Measurements from ENCODE around the gene GBE1.

Gene GBE1

GRCh38 chr3:81695302-81695701 is 66.1 kb downstream of the GBE1 start:
- no peak for DNase-seq

- no peak for DNase-seq
These were observed 66.8 kb downstream of the GBE1 start for GRCh38 chr3:81694662-81695061.

GRCh38 chr3:81692766-81693165 is 68.7 kb downstream of the GBE1 start:
- no peak for DNase-seq

- no peak for DNase-seq
These were observed 71.8 kb downstream of the GBE1 start for GRCh38 chr3:81689617-81690016.

GRCh38 chr3:81684751-81685395 is 76.6 kb downstream of the GBE1 start:
- no peak for DNase-seq

GRCh38 chr3:81676706-81677456 is 84.6 kb downstream of the GBE1 start:
- DNase-seq, result no peak

GRCh38 chr3:81674690-81675089 is 86.8 kb downstream of the GBE1 start:
- DNase-seq, result no peak

- no peak for DNase-seq
These were observed 93.2 kb downstream of the GBE1 start for GRCh38 chr3:81668283-81668682.

GRCh38 chr3:81666502-81667121 is 94.8 kb downstream of the GBE1 start:
- no peak for DNase-seq

GRCh38 chr3:81663114-81663513 is 98.3 kb downstream of the GBE1 start:
- DNase-seq, result no peak

GRCh38 chr3:81660036-81660435 is 101.4 kb downstream of the GBE1 start:
- no peak for DNase-seq

- no peak for DNase-seq
These were observed 103.0 kb downstream of the GBE1 start for GRCh38 chr3:81658322-81658997.

- DNase-seq, result no peak
These were observed 110.3 kb downstream of the GBE1 start for GRCh38 chr3:81651139-81651538.

GRCh38 chr3:81650187-81650586 is 111.3 kb downstream of the GBE1 start:
- no peak for DNase-seq

- no peak for DNase-seq
These were observed 116.2 kb downstream of the GBE1 start for GRCh38 chr3:81645248-81645647.

- peak; percentile 29 for DNase-seq
These were observed 117.7 kb downstream of the GBE1 start for GRCh38 chr3:81643721-81644120.

GRCh38 chr3:81638480-81638879 is 123.0 kb downstream of the GBE1 start:
- no peak for DNase-seq

GRCh38 chr3:81632659-81633058 is 128.8 kb downstream of the GBE1 start:
- no peak for DNase-seq

GRCh38 chr3:81624756-81625155 is 136.7 kb downstream of the GBE1 start:
- DNase-seq, result no peak

- no peak for DNase-seq
These were observed 139.1 kb downstream of the GBE1 start for GRCh38 chr3:81622395-81622794.

- DNase-seq, result no peak
These were observed 140.2 kb downstream of the GBE1 start for GRCh38 chr3:81621277-81621676.

GRCh38 chr3:81620849-81621248 is 140.6 kb downstream of the GBE1 start:
- no peak for DNase-seq

- no peak for DNase-seq
These were observed 148.7 kb downstream of the GBE1 start for GRCh38 chr3:81612768-81613167.

GRCh38 chr3:81602781-81603180 is 158.7 kb downstream of the GBE1 start:
- no peak for DNase-seq

Data from NCI-H524 treated with DMSO at 0.1 percent for 48 hours (cell line).